ENCODE results near the gene NAA80.

The NAA80 gene

GRCh38 chr3:50327943-50328691 lies 28.9 kb upstream of the NAA80 start, which contains the start of gene TUSC2:
TSS of gene TUSC2 (minus strand) at chr3:50328223. CDS start at chr3:50328099, 124 bp downstream.
- peak; percentile 88 to 96 (median 92) for DNase-seq

DNA sequence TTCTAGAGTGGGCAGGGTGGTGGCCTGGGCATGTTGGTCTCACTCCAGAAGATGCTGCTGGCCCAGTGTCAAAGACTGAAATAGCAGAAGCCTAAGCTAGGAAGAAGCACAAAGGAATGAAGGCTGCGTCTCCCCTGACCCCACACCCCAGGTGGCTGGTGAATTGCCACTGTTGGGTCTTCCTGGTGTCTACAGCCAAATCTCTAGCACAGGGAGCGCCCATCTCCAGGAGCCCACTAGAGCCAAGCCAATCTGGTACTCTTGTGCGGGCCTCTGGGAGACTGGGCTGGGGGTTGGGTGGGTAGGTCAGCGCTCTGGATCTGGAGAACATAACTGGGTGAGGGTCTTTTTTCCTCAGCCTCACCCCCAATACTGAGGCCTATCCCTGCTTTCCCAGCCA lies 27.9 kb upstream of the NAA80 start:
- no peak for DNase-seq

DNA sequence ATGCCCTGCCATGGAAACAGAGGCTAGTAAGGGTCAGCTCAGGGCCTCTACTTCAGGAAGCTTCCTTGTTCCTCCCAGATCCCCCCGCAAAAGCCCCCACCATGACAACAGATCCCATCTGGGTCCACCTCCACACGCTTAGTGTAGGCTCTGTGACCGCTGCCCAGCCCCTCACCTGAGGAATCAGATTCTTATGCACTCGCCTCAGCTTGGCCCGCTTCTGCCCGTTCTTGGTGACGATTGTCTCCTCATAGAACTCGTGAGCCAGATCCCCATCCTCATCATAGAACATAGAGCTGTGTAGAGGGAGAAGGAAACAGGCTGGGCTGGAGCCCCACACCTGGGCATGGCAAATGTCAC lies 27.0 kb upstream of the NAA80 start:
- no peak for DNase-seq

DNA sequence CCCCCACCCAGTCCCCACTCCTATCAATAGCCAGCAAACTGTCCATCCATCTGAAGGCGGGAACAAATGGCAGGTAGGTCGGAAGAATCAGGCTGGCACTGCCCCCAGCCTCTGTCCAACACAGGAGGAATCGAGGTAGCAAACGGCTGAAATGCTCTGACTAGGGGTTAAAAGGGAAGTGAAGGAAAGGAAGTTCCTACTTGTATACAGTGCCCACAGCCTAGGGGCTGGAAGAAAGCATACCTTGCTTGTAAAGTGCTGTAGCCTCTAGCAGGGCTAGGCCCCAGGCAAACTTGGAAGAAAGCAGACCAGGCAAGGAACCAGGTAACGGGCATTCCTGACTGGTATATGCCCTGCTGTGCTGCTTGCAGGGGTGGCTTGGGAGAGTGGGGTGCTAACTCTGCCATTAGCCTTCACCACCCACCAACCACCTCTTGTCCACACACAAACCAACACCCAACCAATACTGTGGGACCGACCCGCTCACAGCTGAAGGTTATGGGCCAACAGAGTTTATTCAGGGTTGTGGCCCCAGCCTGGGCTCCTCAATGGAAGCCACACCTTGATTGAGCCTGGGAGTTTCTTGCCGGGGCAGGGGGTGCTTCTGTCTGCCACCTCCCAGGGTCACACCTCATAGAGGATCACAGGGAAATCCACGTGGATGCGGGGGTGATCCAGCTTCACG lies 26.4 kb upstream of the NAA80 start:
- DNase-seq, result no peak

GRCh38 chr3:50325113-50325480 lies 25.9 kb upstream of the NAA80 start:
- DNase-seq, result no peak

- peak in 3 of 5 experiments; percentile 44 to 51 (median 46) for DNase-seq
Measured at GRCh38 chr3:50324351-50325112, 25.3 kb upstream of the NAA80 start.

DNA sequence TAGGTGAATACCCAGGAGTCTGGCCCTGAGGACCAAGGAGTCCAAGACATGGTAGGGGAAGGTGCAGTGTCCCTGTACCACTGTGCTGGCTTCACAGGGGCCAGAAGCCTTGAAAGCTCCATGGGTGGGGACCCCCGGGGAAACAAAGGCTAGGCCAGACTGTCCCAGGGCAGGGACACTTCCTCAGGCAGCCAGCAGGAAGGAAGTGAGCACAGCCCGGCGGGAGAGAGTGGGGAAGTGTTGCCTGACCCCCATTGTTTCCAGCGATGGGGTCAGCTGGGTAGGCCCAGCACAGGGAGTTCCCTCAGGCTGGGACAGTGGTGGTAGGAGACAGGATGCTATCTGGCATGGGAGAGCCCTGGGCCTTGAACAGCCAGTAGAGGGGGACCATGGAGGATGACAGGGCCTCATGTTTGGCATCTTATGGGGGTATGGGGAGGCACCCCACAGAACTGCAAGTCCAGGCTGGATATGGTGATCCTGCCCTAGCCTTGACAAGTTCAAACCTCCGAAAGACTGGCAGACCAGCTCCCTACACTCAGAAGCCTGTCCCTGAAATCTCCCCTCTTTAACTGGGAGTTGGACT lies 24.5 kb upstream of the NAA80 start:
- DNase-seq, result no peak

DNA sequence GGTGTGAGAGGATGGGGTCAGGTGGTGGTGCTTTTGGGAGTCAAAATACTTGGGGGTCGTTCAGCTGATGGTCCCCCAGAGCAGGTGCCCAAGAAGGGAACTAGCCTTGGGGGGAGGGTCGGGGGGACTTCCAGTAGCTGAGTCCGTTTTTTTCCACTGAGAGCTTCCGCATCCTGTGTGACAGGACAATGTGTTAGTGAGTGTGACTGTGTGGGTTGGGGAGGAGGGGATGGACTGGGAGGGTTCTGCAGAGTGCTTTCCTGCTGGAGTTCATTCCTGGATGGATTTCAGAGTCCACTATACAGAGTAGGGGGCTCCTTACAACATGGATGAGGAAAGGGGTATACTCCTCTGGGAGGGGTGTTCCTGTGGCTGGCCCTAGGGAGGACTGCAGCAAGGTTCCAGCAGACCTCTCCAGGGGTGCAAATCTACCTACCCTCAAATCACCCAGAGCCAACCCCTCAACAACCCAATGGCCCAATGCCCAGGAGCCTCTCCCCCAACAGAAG lies 23.9 kb upstream of the NAA80 start:
- no peak for DNase-seq

DNA sequence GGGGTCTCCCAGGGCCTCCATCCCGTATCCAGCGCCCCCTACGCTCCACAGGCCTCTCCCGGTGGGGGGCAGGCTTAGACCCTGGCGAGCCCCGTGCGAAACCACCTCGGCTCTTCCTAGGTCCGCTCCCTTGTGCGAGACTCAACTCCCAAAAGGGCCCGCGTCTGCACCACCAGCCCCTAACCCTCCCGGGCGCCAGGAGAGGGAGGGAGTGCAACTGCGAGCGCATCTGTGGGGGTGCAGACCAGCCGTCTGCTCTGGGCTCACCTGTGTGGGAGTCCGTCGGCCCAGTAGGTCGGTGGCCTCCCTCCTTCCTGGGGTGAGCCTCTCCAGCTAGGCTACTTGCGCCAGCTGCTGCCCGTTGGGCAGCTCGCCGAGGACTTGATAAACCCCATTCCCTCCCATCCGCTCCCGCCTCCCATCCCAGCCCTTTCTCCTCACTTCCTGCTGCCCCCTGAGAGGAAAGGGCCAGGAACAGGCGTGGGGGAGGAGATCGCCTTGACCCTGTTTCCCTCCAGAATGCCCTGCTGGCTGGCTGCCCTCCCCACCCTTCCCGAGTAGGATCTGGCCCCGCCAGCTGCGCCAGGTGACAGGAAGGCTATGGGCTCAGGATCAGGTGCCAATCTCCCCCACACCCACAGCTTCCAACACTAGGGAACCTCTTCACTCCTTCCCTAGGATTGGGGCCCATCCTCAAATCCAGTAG lies 23.3 kb upstream of the NAA80 start, which contains the start of gene HYAL2:
Gene HYAL2 (minus strand): TSS at position 360 of the 706 bp plus-strand sequence. CDS start 2,256 bp downstream, outside the sequence.
- DNase-seq, result no peak

DNA sequence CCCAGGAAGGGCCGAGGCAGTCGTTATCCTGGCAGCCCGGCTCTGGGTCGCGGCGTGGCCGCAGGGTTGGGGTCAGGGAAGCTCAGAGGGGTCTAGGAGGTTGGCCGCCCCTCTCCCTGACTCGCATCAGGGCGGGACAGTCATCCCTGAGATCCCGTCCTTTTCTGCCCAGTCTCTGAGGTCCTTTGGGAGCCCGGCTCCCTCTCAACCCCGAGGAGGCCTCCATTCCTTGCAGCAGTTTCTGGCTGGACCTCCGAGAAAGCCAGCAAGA lies 22.8 kb upstream of the NAA80 start:
- DNase-seq, result no peak

- peak; percentile 58 to 89 (median 71) for DNase-seq
Measured at GRCh38 chr3:50321336-50322114, 22.3 kb upstream of the NAA80 start.

- DNase-seq, result peak in 3 of 5 experiments; percentile 41 to 78 (median 43)
Measured at GRCh38 chr3:50320853-50321335, 21.7 kb upstream of the NAA80 start.

DNA sequence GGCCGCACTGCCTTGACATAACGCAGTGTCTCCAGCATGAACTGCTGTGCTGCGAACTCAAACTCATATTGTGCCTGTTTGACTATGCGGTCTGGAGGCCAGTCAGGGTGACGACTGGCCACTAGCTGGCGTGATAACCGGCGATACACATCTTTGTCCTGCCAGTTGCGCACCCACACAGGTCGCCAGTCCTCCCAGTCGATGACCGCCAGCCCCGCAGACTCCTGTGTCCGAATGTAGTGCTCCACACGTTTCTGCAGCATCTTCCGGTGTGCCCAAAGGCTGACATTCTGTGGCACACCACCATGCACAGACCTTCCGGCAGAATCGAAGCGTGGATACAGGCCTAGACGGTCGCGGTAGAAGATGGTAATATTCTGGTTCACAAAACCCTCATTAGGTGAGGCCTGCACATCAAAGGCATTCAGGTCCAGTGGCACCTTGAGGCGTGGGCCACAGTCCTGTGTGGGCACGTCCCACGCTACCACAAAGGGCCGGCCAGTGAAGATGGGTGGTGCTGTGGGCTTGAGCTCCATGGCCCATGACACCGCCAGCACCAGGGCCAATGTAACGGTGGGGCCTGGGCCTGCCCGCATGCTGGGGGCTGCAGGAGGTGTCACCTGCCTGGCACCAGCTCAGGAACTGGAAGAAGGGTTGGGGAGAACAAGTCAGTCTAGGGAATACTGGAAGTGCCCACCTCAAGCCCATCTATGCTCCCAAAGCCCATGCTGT lies 20.9 kb upstream of the NAA80 start:
- DNase-seq, result no peak

- no peak for DNase-seq
Measured at GRCh38 chr3:50319181-50319893, 20.1 kb upstream of the NAA80 start.

GRCh38 chr3:50318615-50319014 lies 19.4 kb upstream of the NAA80 start:
- no peak for DNase-seq

DNA sequence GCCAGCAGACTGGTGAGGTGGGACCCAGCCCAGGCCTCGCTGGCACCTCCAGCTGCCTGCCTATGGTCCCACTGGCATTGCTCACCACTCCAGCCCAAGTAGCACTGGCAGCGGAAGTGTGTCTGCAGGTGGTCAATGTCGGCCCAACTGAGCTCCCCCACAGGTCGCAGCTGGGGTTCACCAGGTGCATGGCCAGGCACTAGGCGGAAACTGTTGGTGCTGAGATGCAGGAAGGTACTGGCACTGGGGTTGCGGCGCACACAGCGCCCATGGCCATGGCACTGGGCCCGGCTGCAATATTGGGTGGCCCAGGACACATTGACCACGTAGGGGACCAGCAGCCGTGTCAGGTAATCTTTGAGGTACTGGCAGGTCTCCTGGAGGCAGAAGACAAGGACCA lies 19.0 kb upstream of the NAA80 start:
- no peak for DNase-seq

GRCh38 chr3:50317300-50317699 lies 18.1 kb upstream of the NAA80 start:
- DNase-seq, result no peak

GRCh38 chr3:50316657-50317242 lies 17.5 kb upstream of the NAA80 start:
- DNase-seq, result peak in 4 of 5 experiments; percentile 47 to 83 (median 60)

- DNase-seq, result no peak
Measured at GRCh38 chr3:50314816-50315215, 15.6 kb upstream of the NAA80 start.

- no peak for DNase-seq
Measured at GRCh38 chr3:50314342-50314741, 15.1 kb upstream of the NAA80 start.

All from T-helper 2 cell (primary cell).